ENCODE results near the gene ABCA4.
"Not testable (repeated sequence)": the region's sequence is repeated elsewhere in the genome, so short reads cannot be mapped to it uniquely, and the experiment has no call there.

The ABCA4 gene

DNA sequence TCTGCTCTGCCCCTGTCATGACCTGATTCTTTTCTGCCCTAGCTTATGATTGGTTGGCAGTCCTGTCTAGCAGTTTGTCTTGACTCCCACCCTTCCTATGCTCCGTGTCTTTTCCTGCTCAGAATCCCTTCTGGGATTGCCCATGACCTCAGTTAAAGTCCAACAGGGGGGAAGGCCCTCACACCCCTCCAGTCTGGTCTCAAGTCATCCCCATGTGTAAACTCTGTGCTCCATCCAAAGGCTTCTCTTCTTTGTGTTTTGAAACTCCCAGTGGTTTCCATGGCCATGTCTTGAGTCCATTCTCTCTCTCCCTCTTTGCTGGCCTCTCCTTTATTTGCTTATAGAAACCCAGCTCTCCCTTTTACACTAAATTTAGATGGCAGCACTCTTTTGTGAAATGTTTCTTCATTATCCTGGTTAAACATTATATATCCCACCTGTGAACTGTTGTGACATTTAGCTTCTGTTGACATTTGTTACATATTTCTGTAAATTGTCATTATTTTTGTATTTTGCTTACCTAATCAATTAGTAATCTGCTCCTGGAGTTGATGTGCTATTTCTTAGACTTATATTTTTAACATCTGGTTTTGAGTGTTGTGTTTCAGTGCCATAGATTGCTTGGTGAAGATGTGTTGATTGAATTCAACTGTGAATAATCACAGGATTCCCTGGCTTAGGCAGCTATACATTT, 162.8 kb downstream of the ABCA4 start:
- no peak for DNase-seq (ENCODE audit: low read depth in 1 of 2, low spot score in 1 of 2)

DNA sequence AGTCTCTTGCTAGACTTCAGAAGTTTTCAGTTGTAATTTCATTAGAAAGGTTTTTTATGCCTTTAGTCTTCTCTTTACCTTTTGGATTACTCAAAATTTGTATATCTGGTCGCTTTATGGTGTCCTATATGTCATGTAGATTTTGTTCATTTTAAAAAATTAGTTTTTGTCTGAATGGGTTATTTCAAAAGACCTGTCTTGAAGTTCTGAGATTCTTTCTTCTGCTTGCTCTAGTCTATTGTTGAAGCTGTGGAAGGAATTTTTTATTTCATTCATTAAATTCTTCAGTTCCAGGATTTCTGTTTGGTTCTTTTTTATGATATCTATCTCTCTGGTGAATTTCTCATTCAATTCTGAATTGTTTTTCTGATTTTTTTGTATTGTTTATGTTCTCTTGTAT, 165.2 kb downstream of the ABCA4 start:
- DNase-seq (ENCODE audit: low read depth in 1 of 2, low spot score in 1 of 2), result no peak

DNA sequence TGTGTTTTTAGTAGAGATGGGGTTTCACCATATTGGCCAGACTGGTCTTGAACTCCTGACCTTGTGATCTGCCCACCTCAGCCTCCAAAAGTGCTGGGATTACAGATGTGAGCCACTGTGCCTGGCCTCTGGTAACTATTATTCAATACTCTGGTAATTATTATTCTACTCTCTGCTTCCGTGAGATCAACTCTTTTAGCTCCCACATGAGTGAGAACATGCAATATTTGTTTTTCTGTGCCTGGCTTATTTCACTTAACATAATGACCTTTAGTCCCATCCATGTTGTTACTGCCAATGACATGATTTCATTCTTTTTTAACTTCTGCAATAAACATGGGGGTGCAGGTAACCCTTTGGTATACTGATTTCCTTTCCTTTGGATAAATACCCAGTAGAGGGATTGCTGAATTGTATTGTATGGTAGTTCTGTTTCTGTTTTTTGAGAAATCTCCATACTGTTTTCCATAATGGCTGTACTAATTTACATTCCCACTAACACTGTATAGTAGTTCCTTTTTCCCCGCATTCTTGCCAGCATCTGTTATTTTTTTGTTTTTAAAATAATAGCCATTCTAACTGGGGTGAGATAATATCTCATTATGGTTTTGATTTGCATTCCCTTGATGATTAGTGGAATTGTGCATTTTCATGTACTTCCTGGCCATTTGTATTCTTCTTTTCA, 173.8 kb downstream of the ABCA4 start:
- DNase-seq (ENCODE audit: low read depth in 1 of 2, low spot score in 1 of 2), result not testable (repeated sequence)

Data from stimulated activated CD4-positive, alpha-beta T cell treated with anti-CD3 and anti-CD28 coated beads, Interleukin-15, amount 100 ng/mL, for 1 hour (primary cell).